IMR-90 (cell line): ENCODE data around the gene SPAG8. TPM values are rescaled to one million over a fixed set of nuclear protein-coding genes. Genes with fewer than 3 reads are reported as not detected.

Source experiments
- ATAC-seq: fragments of 200-7000 bp; cut with Tn5 transposase; 2 replicates; pipeline ENCODE4 v1.9.1; 2020; ENCODE audit warnings: low read depth, mild to moderate bottlenecking, moderate library complexity
- BruUV-seq: library from RNA; stranded (reverse); fragments of 400-500 nt; replicated peaks from 2 replicates; lab custom pipeline; 2021; lab: Mats Ljungman, UMichigan
- CTCF ChIA-PET: fragments of 300-600 bp; formaldehyde crosslinking; extraction: SDS; loops from one replicate; lab custom pipeline; 2021; ENCODE audit warnings: antibody characterized with exemption; lab: Yijun Ruan, JAX
- POLR2A ChIA-PET: fragments of 300-600 bp; sonication (Branson Sonifier 250); formaldehyde crosslinking; loops from one replicate; lab custom pipeline; 2022; ENCODE audit warnings: antibody characterized with exemption; ENCODE audit not compliant: unreplicated experiment; lab: Charles Lee
- DNase-seq: peaks from one replicate; pipeline ENCODE4 v3.0.0; 2013
- H2AFZ ChIP-seq: replicated peaks from 2 replicates; pipeline ENCODE3; 2013; ENCODE audit warnings: low read length, mild to moderate bottlenecking; ENCODE audit not compliant: poor library complexity
- H2AK5ac ChIP-seq: 2 replicates; pipeline ENCODE4 v1.6.1; 2013; ENCODE audit warnings: low read depth, low read length, inconsistent platforms
- H2AK9ac ChIP-seq: replicated peaks from 2 replicates; pipeline ENCODE3; 2013; ENCODE audit warnings: mild to moderate bottlenecking, low read depth, low read length, moderate library complexity; ENCODE audit not compliant: poor library complexity
- H2BK120ac ChIP-seq: 2 replicates; pipeline ENCODE4 v1.6.1; 2013; ENCODE audit warnings: low read depth, low read length, inconsistent platforms
- H2BK15ac ChIP-seq: 3 replicates; pipeline ENCODE4 v1.6.1; 2013; ENCODE audit warnings: low read depth, low read length, inconsistent platforms
- H2BK20ac ChIP-seq: 2 replicates; pipeline ENCODE4 v1.6.1; 2013; ENCODE audit warnings: low read depth, mild to moderate bottlenecking, inconsistent platforms, low read length, moderate library complexity
- H2BK5ac ChIP-seq: 2 replicates; pipeline ENCODE4 v1.6.1; 2013; ENCODE audit warnings: mild to moderate bottlenecking, low read depth, low read length, inconsistent platforms; ENCODE audit not compliant: poor library complexity, severe bottlenecking
- H3K14ac ChIP-seq: replicated peaks from 2 replicates; pipeline ENCODE4 v1.6.1; 2013; ENCODE audit warnings: low read depth, low read length, inconsistent platforms
- H3K18ac ChIP-seq: 2 replicates; pipeline ENCODE4 v1.6.1; 2013; ENCODE audit warnings: low read depth, low read length, control low read depth
- H3K23ac ChIP-seq: 2 replicates; pipeline ENCODE4 v1.6.1; 2013; ENCODE audit warnings: low read depth, low read length, inconsistent platforms
- H3K27ac ChIP-seq: 2 replicates; pipeline ENCODE4 v1.5.1; 2013; ENCODE audit warnings: mild to moderate bottlenecking, control low read depth, low read length; ENCODE audit not compliant: insufficient read depth
- H3K27me3 ChIP-seq: 2 replicates; pipeline ENCODE4 v1.6.1; 2013; ENCODE audit warnings: low read length; ENCODE audit not compliant: control insufficient read depth, insufficient read depth
- H3K36me3 ChIP-seq: 2 replicates; pipeline ENCODE4 v1.6.1; 2013; ENCODE audit warnings: low read length, mixed read lengths; ENCODE audit not compliant: control insufficient read depth, insufficient read depth
- H3K4ac ChIP-seq: 2 replicates; pipeline ENCODE4 v1.6.1; 2013; ENCODE audit warnings: low read depth, low read length, inconsistent platforms
- H3K4me1 ChIP-seq: 2 replicates; pipeline ENCODE4 v1.6.1; 2013; ENCODE audit warnings: low read length, mixed read lengths; ENCODE audit not compliant: control insufficient read depth, insufficient read depth
- H3K4me2 ChIP-seq: 2 replicates; pipeline ENCODE4 v1.6.1; 2013; ENCODE audit warnings: low read depth, mild to moderate bottlenecking, control low read depth, low read length, moderate library complexity
- H3K4me3 ChIP-seq: 2 replicates; pipeline ENCODE4 v1.5.1; 2013; ENCODE audit warnings: low read depth, mild to moderate bottlenecking, control low read depth, low read length, moderate library complexity; ENCODE audit not compliant: insufficient read depth
- H3K56ac ChIP-seq: 2 replicates; pipeline ENCODE4 v1.6.1; 2013; ENCODE audit warnings: low read length, inconsistent platforms; ENCODE audit not compliant: insufficient read depth; ENCODE audit errors: extremely low read depth
- H3K79me1 ChIP-seq, 2 experiments: 2 replicates each; pipeline ENCODE4 v1.6.1; 2013; ENCODE audit warnings: low read length in 2 of 2, inconsistent platforms in 1 of 2, low read depth in 1 of 2
- H3K9ac ChIP-seq: 2 replicates; pipeline ENCODE4 v1.6.1; 2013; ENCODE audit warnings: low read depth, low read length, control low read depth
- H3K9me1 ChIP-seq: 2 replicates; pipeline ENCODE4 v1.6.1; 2013; ENCODE audit warnings: low read length, inconsistent platforms; ENCODE audit not compliant: insufficient read depth
- H3K9me3 ChIP-seq: 2 replicates; pipeline ENCODE4 v1.6.1; 2013; ENCODE audit warnings: low read length; ENCODE audit not compliant: control insufficient read depth, insufficient read depth
- H4K20me1 ChIP-seq: 2 replicates; pipeline ENCODE4 v1.6.1; 2013; ENCODE audit warnings: low read length, inconsistent platforms; ENCODE audit not compliant: insufficient read depth
- H4K5ac ChIP-seq: 2 replicates; pipeline ENCODE4 v1.6.1; 2013; ENCODE audit warnings: mild to moderate bottlenecking, low read depth, low read length, control low read depth
- H4K8ac ChIP-seq, 2 experiments: 2 replicates each; pipeline ENCODE4 v1.6.1; 2013; ENCODE audit warnings: low read depth in 2 of 2, low read length in 2 of 2, control low read depth in 1 of 2, inconsistent platforms in 1 of 2
- H4K91ac ChIP-seq: 2 replicates; pipeline ENCODE4 v1.6.1; 2013; ENCODE audit warnings: low read depth, low read length, inconsistent platforms; ENCODE audit not compliant: insufficient read depth
- BHLHE40 ChIP-seq: fragments of 150-350 bp; IDR thresholded peaks from 2 replicates; pipeline ENCODE4 v1.6.1; 2016; ENCODE audit warnings: mild to moderate bottlenecking, low read depth, low read length
- CHD1 ChIP-seq: IDR thresholded peaks from 2 replicates; pipeline ENCODE4 v1.6.1; 2012; ENCODE audit warnings: low read depth, low read length, improper control_type of control experiment
- ELK1 ChIP-seq: fragments of 150-350 bp; IDR thresholded peaks from 2 replicates; pipeline ENCODE4 v1.6.1; 2016; ENCODE audit warnings: low read depth, mild to moderate bottlenecking, low read length, moderate library complexity, borderline replicate concordance
- MAFK ChIP-seq: IDR thresholded peaks from 2 replicates; pipeline ENCODE4 v1.6.1; 2012; ENCODE audit warnings: low read depth, low read length, improper control_type of control experiment
- MXI1 ChIP-seq: IDR thresholded peaks from 2 replicates; pipeline ENCODE4 v1.6.1; 2012; ENCODE audit warnings: low read depth, mild to moderate bottlenecking, low read length, moderate library complexity, borderline replicate concordance
- NFE2L2 ChIP-seq: fragments of 150-350 bp; IDR thresholded peaks from 2 replicates; pipeline ENCODE4 v1.6.1; 2016; ENCODE audit warnings: low read depth, mild to moderate bottlenecking, low read length
- POLR2A ChIP-seq: IDR thresholded peaks from 2 replicates; pipeline ENCODE4 v1.6.1; 2012; ENCODE audit warnings: mild to moderate bottlenecking, low read depth, low read length
- RCOR1 ChIP-seq: IDR thresholded peaks from 2 replicates; pipeline ENCODE4 v1.6.1; 2012; ENCODE audit warnings: mild to moderate bottlenecking, low read length, improper control_type of control experiment; ENCODE audit not compliant: insufficient replicate concordance
- WGBS, 2 experiments: methylation state at CpG; one replicate each; pipeline versions ENCODE4 v1.1.5 to v1.1.7; 2013; ENCODE audit warnings: missing lambda C conversion rate in 2 of 2; ENCODE audit not compliant: insufficient read length in 1 of 2; ENCODE audit errors: extremely low coverage in 2 of 2; 5-methylcytosine and 5-hydroxymethylcytosine counted together
- dilution Hi-C: fragments of 300-500 bp; cut with HindIII; formaldehyde crosslinking; loops from one replicate; pipeline ENCODE4 v1.14.3; 2018; ENCODE audit warnings: low sequenced_read_pairs; ENCODE audit not compliant: unreplicated experiment
- in situ Hi-C: fragments of 300-500 bp; cut with MboI; formaldehyde crosslinking; loops from 3 replicates; pipeline ENCODE4 v1.14.3; 2019; ENCODE audit warnings: low sequenced_read_pairs, inconsistent platforms, mixed read lengths
- intact Hi-C: fragments of 100-400 bp; cut with micrococcal nuclease; formaldehyde crosslinking; loops from 2 replicates; pipeline ENCODE4 v1.10.0; 2022
- polyA plus RNA-seq, 3 experiments: library from polyadenylated mRNA; depleted of rRNA; stranded (reverse); fragments of >200 nt; gene quantifications; 2 replicates each; pipeline ENCODE4 v1.2.3, GENCODE V29; 2012; ENCODE audit warnings: low replicate concordance in 1 of 3
- total RNA-seq: library from RNA; depleted of rRNA; stranded (reverse); fragments of >200 nt; gene quantifications from 2 replicates; pipeline ENCODE4 v1.2.3, GENCODE V29; 2012

SPAG8 gene
- total and polyA plus RNA-seq, 2 of the 4 experiments (the other 2 are of a cell fraction), result 0.72 to 0.84 TPM

GRCh38 chr9:35801328-35802128 lies 10.5 kb downstream of the SPAG8 start:
- H2BK15ac ChIP-seq, result no peak overlapping the region
- H3K18ac ChIP-seq, result no peak overlapping the region
- no peak overlapping the region for H3K4me3 ChIP-seq
- CTCF ChIA-PET, result no interaction called here
- ATAC-seq (no peak), DNase-seq (no peak)
- intact Hi-C loops (no loop called here), in situ Hi-C loops (no loop called here), dilution Hi-C loops (no loop called here)
- H2BK5ac ChIP-seq, result no peak overlapping the region
- no peak overlapping the region for H3K9ac ChIP-seq
- no peak overlapping the region for H3K4me2 ChIP-seq
- H3K9me3 ChIP-seq, result no peaks in the 10 kb centered on the region
- H2AK9ac ChIP-seq, result no peak overlapping the region
- no peak overlapping the region for H2BK20ac ChIP-seq
- H3K36me3 ChIP-seq, result peaks cover 35% of the 10 kb centered on the region
- H4K8ac ChIP-seq, result no peak overlapping the region
- peaks cover 0 to 19% of the 10 kb centered on the region in 2 experiments; a peak in 2 of 4 replicates for H3K79me1 ChIP-seq
- no peak overlapping the region for H3K56ac ChIP-seq
- whole genome bisulfite sequencing, 2 experiments, result 89% methylated on average over 9 of the region's 13 CpGs; no CpG with 5 or more reads in 1 of the 2 experiments
- H4K5ac ChIP-seq, result no peak overlapping the region
- H2AK5ac ChIP-seq, result no peak overlapping the region
- TF ChIP-seq MXI1 (no peak), POLR2A (no peak), BHLHE40 (no peak), MAFK (no peak), RCOR1 (no peak), ELK1 (no peak), NFE2L2 (no peak), CHD1 (no peak)
- POLR2A ChIA-PET, result interaction anchor here (0.9 kb wide), 1 partner anchor 10 kb away, joined by 3 read pairs; no protein-coding TSS in a partner anchor
- H3K27ac ChIP-seq, result no peak overlapping the region
- H3K23ac ChIP-seq, result no peak overlapping the region
- no peaks in the 10 kb centered on the region; the same call in 1 of the 2 replicates for H3K4me1 ChIP-seq
- no peak overlapping the region for H3K4ac ChIP-seq
- no TSS peak for BruUV-seq
- no peaks in the 10 kb centered on the region for H3K27me3 ChIP-seq
- no peaks in the 10 kb centered on the region for H4K20me1 ChIP-seq
- no peak overlapping the region for H2BK120ac ChIP-seq
- no peak overlapping the region for H3K14ac ChIP-seq
- H4K91ac ChIP-seq, result no peak overlapping the region
- H2AFZ ChIP-seq, result no peak overlapping the region
- H3K9me1 ChIP-seq, result peaks cover 20% of the 10 kb centered on the region
